Brain microvascular endothelial cell (primary cell): Measurements from ENCODE around the gene BLOC1S3.

Experiments
- DNase-seq: peaks from one replicate; pipeline ENCODE4 v3.0.0-alpha.2; 2020
- H3K27ac ChIP-seq: fragments of 250-450 bp; sonication (Bioruptor Pico); 2 replicates; pipeline ENCODE4 v1.5.1; 2020; ENCODE audit warnings: mild to moderate bottlenecking, moderate library complexity
- H3K27me3 ChIP-seq: fragments of 250-450 bp; sonication (Bioruptor Pico); replicated peaks from 2 replicates; pipeline ENCODE4 v1.5.1; 2020; ENCODE audit warnings: mild to moderate bottlenecking
- H3K36me3 ChIP-seq: fragments of 250-450 bp; sonication (Bioruptor Pico); replicated peaks from 2 replicates; pipeline ENCODE4 v1.5.1; 2020; ENCODE audit warnings: mild to moderate bottlenecking
- H3K4me3 ChIP-seq: 2 replicates; pipeline ENCODE4 v1.5.1; 2011; ENCODE audit warnings: low read depth, mild to moderate bottlenecking, control low read depth, low read length, moderate library complexity
- in situ Hi-C: cut with HindIII; loops from 2 replicates; pipeline ENCODE4 v1.10.0; 2017; ENCODE audit warnings: low sequenced_read_pairs, low pct_ligation_motif_present
- TF ChIP-seq, protein P1 (sequence below): IDR thresholded peaks from 2 replicates; pipeline ENCODE4 v1.5.1; 2011; ENCODE audit warnings: low read depth, mild to moderate bottlenecking, moderate library complexity, low read length, control low read depth, inconsistent platforms; ENCODE audit errors: missing control alignments

Gene BLOC1S3

DNA sequence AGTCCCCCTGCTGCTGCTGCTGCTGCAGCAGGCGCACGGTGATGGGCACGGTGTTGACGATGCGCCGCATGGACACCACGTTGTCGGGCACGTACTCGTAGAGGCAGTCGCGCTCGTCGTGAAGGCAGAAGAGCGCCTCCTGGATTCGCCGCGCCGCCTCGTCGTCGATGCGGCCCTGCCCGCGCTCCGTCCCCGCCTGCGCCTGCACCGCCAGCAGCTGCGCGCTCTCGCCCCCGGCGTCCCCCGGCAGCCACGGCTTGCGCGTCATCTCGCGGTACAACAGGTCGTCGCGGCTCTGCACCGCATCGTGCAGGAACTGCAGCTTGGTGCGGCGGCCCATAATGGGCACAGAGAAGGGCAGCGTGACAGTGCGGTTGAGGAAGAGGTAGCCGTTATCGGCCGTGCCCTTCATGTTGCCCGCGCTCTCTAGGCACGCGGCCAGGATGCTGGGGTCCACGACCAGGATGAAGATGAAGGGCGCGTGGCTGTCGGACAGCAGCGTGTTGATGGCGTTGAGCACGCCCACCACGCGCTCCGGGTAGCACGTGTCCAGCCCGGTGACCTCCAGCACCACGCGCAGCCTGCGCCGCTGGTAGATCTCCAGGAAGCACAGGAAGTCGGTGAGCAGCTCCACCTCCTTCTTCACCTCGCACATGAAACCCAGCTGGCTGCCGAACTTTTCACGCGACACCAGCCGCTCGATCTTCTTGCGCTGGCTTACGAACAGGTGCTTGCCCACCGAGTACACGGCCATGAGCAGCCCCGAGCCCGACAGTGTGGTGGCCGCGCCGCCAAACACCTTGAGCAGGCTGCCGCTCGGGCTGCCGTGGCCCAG is 25.9 kb upstream of the BLOC1S3 start:
- Histone ChIP-seq H3K36me3 (no peaks in the 10 kb centered on the region), H3K27me3 (peaks cover 10% of the 10 kb centered on the region), H3K4me3 (no peak overlapping the region), H3K27ac (no peak overlapping the region)
- no peak for DNase-seq
- TF ChIP-seq, protein P1, sequence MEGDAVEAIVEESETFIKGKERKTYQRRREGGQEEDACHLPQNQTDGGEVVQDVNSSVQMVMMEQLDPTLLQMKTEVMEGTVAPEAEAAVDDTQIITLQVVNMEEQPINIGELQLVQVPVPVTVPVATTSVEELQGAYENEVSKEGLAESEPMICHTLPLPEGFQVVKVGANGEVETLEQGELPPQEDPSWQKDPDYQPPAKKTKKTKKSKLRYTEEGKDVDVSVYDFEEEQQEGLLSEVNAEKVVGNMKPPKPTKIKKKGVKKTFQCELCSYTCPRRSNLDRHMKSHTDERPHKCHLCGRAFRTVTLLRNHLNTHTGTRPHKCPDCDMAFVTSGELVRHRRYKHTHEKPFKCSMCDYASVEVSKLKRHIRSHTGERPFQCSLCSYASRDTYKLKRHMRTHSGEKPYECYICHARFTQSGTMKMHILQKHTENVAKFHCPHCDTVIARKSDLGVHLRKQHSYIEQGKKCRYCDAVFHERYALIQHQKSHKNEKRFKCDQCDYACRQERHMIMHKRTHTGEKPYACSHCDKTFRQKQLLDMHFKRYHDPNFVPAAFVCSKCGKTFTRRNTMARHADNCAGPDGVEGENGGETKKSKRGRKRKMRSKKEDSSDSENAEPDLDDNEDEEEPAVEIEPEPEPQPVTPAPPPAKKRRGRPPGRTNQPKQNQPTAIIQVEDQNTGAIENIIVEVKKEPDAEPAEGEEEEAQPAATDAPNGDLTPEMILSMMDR: no peak
- in situ Hi-C loops: no loop called here

DNA sequence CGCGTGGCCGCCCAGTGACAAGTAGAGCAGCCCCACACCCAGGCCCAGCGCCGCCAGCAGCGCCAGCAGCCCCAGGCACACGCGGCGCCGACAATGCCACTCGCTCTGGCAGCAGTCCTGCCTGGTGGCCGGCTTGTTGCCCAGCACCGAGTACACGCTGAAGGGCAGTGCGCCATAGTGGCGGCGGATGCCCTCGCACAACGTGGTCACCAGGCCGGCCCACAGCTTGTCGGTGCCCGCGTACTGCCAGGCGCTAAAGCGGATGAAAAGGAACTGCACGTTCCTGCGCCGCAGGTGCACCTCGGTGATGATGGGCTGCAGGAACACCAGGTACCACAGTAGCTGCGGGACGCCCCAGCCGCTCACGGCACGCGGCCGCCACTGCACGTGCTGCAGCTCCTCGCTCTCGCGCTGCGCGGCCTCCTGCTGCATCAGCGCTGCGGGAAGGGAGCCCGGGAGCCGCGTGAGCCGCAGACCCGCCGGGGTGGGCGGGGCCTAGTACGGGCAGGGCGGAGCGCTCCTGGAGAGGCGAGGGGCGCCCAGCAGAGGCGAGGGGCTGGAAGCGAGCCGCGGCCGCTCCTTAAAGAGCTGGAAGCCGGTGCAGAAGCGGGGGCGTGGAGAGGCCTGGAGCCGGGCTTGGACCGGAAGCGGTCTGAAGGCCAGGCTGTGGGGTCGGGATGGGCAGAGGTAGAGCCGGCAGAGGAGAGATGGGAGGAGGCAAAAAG is 25.1 kb upstream of the BLOC1S3 start:
- DNase-seq: no peak
- Histone ChIP-seq H3K4me3 (peak overlapping the region; percentile 12), H3K27me3 (peaks cover 10% of the 10 kb centered on the region), H3K27ac (no peak overlapping the region), H3K36me3 (no peaks in the 10 kb centered on the region)
- in situ Hi-C loops: no loop called here
- TF ChIP-seq, protein P1: no peak

DNA sequence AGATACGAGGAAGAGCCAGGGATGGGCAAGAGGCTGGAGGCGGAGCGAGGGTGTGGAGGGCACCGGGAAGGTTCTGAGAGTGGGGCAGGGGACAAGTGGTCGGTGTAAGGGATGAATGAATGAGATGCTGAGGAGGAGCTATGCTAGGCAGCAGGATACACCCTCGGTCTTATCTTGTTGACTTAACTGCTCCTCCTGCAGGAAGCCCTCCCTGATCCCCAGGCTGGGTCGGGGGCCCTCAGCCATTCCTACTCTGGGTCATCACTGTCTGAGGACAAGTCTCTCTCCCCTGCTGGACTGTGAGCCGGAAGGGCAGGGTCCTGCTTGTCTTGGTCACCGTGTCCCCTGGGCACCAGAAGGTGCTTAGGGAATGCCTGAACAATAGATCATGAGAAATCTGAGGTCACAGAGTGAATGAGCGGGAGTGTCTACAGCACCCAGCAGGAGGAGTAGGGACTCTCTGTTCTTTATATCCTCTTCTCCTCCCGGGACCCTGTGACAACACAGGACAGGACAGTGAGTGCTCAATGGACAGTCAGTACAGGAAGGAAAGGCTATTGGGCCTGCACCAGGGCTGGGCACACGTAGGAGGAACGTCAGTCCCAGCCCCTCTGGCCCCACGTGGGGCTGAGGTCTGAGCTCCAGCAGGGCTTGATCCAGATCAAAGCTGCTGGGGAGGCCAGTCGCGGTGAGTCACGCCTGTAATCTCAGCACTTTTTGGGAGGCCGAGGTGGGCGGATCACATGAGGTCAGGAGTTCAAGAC is 24.3 kb upstream of the BLOC1S3 start:
- Histone ChIP-seq H3K36me3 (no peaks in the 10 kb centered on the region), H3K4me3 (no peak overlapping the region), H3K27ac (no peak overlapping the region), H3K27me3 (peaks cover 10% of the 10 kb centered on the region)
- DNase-seq: peak; percentile 86
- TF ChIP-seq, protein P1: peak; percentile 17
- in situ Hi-C loops: no loop called here

DNA sequence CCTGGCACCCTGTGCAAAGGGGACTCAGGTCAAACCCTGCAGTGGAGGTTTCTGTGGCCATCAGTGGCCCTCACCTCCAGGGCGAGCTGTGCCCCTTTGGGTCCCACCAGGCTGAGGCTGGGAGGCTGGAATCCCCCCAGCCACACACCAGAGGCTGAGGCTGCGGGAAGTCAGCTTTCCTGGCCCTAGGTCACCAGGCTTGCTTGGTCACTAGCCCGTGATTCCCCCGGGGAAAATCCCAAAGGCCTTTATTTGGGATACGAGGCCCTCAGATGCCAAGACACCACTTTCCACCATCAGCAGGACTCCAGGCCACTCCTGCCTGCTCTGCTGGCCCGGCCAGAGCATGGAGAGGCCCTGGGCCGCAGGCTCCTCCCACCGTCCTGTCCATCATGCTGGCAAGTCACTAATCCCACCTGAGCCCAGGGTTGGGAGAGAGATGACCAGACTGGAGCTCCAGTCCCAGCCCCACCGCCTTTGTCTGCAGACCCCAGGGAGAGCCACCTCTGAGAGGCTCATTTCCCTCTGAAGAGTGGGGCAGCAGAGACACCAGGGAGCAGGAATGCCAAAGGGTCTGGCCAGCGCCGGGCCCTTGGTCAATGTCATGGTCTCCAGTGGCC is 22.5 kb upstream of the BLOC1S3 start:
- H3K4me3 ChIP-seq: no peak overlapping the region
- no peaks in the 10 kb centered on the region for H3K36me3 ChIP-seq
- in situ Hi-C loops: no loop called here
- H3K27ac ChIP-seq: no peak overlapping the region
- TF ChIP-seq, protein P1: no peak
- peaks cover 10% of the 10 kb centered on the region for H3K27me3 ChIP-seq
- no peak for DNase-seq

DNA sequence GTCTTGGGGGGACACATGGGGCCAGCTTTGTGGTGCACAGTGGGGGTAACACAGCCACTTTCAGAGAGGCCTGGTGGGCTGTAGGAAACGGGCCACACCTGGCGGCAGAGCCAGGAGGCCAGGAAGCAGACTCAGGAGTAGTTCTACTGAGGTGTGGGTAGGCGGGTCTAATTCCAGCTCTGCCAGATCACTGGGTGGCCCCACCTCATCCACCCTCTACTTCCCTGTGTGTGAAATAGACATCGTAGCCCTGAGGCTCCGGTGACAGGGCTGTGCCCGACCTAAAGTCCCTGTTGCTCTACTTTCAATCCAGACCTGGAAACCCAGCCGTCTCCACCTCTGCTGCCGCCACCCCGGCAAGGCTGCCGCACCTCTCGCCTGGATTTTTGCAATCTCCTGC is 21.8 kb upstream of the BLOC1S3 start:
- DNase-seq: no peak
- H3K27ac ChIP-seq: no peak overlapping the region
- H3K27me3 ChIP-seq: peaks cover 14% of the 10 kb centered on the region
- no peaks in the 10 kb centered on the region for H3K36me3 ChIP-seq
- TF ChIP-seq, protein P1: no peak
- H3K4me3 ChIP-seq: no peak overlapping the region
- in situ Hi-C loops: no loop called here
